RPMI7951 (cell line): Measurements from ENCODE around the gene MANSC1. TPM values are rescaled to one million over a fixed set of nuclear protein-coding genes. Genes with fewer than 3 reads are reported as not detected.
"Not testable (repeated sequence)": the region's sequence is repeated elsewhere in the genome, so short reads cannot be mapped to it uniquely, and the experiment has no call there.

ENCODE experiments used
- DNase-seq: peaks from one replicate; pipeline ENCODE4 v3.0.0-alpha.2; 2012; ENCODE audit warnings: low read depth
- total RNA-seq: library from RNA; depleted of rRNA; stranded (reverse); fragments of >200 nt; shearing (Covaris generic); gene quantifications from 2 replicates; pipeline ENCODE4 v1.2.3, GENCODE V29; 2014

Gene MANSC1
- total RNA-seq, 1 experiment from 2014 or later, result 8.5 TPM

DNA sequence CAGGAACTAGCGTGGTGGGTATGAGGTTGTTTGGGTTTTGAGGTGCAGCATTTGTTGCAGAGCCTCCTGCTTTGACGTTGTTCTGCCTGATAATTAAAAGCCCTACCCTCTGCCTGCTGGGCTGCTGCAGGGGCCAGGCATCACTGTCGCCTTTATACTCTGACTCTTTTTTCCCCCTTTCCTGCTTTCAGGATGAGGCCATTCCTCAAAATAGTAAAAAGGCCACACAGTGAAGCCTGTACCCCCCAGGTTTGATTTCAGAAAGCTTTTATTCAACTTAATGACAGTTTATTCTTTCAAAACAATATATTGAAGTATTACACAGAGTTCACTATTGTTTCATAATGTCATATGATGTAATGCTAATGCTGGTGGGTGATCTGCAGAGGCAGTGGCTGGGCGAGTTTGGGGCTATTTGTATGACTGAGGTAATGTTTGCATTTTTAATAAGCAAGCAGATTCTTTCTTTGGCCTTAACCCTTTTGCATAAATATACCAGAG lies 15.9 kb upstream of the MANSC1 start:
- no peak for DNase-seq

DNA sequence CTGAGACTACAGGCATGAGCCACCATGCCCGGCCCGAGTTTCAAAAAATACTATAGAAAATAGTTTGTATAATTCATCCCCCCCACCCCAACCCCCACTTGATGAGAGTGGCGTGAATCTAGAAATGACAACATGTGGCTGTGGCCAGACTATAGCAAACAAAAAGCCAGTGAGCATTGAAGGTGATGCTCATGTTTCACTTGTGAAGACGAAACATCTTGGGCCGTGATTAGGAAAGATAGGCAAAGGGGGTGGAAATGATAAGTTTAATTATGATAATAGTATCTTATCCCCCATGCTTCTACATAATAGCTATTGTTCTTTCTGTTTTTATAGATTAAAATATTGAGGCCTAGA lies 15.4 kb upstream of the MANSC1 start:
- DNase-seq, result no peak

GRCh38 chr12:12364787-12365445 lies 14.9 kb upstream of the MANSC1 start:
- DNase-seq, result no peak

DNA sequence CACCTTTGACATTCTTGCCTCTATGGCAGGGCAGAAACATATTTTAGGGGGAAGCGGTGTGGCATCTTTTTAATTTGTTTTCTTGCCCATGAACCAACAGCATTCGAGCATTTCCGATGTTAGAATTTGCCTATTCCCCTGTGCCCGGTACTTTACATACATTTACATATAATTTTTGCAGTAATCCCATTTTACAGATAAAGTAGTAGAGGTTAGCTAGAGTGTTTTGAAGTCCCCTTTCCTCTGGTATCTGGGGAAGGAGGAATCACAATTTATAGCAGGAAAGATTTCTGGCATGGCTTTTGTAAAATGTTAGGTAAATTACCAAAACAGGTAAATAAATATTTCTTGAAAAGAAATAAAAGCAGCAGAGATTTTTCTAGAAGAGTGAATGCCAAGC lies 8.5 kb upstream of the MANSC1 start:
- DNase-seq, result no peak

DNA sequence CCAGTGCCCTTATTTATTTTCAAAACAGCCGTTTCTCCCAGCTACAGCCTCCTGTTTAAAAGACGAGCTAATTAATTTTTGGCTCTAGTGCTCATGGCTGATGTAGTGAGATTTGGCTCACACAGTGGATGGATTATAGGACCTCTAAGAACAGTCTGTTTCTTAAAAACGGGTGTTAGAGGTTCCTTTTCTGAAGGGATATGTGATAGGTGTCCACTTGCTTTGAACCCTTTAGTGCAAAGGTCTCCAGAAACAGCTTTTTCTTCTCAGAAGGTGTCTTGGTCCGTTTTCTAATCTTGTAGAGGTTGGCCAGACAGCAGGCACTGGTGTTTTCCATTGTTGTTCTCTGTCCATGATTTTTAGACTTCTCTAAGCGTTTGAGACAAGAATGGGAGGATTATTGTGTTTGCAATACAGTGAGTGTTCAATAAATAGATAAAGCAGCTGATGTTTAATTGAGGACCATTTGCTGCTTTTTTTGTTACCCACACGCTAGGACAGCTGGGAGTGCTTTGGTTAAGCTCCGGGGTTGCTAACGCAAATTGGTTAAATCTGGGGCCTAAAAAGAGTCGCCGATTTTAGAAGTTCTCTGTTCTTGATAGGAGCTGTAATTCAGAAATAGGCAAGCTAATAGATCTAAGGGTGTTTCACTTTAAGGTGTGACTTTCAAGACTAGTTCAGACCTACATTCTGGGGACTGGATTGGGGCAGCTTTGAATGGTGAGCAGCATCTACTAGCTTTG lies 7.8 kb upstream of the MANSC1 start:
- DNase-seq, result no peak

DNA sequence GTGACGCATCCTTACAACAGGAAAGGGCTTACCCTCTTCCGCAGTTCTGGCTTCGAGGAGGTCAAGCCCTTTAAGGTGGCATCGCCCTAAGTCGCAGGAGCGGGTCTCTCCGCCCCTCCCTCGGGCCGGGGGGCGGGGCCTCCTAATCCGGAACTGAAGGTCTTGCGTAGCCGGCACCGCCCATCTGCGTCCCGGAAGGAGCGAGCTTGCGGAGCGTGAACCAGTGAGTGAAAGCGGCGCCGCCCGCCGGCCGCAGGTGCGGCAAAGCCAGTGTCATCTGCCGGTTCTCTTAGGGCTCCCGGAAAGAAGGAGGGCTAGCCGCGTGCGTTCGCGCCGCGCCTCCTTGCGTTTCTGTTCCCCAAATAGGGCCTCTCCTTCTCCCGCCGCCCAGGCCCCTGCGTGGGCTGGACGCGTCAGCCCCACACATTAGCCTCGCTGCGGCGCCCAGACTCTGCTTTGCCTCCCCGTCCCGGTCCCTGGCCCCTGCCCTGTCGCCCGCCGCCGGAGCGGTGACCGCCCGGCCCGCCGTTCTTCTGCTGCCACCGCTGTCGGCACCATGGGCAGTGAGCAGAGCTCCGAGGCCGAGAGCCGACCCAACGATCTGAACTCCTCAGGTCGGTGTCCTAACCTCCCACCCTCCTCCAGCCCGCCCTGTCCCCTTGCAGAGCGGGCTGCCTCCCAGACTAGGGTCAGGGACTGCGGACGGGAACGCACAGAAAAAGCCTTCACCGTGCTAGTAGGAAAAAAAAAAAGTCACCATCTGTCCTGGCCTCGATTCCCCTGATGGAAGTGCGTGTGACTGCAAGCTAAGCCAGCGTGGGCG lies 7.1 kb upstream of the MANSC1 start, which contains the start of gene BORCS5:
Gene BORCS5, plus strand, starts transcription at position 183 of the 823 bp plus-strand sequence. Its CDS starts 374 bp downstream, at position 557.
- DNase-seq, result peak; percentile 93

DNA sequence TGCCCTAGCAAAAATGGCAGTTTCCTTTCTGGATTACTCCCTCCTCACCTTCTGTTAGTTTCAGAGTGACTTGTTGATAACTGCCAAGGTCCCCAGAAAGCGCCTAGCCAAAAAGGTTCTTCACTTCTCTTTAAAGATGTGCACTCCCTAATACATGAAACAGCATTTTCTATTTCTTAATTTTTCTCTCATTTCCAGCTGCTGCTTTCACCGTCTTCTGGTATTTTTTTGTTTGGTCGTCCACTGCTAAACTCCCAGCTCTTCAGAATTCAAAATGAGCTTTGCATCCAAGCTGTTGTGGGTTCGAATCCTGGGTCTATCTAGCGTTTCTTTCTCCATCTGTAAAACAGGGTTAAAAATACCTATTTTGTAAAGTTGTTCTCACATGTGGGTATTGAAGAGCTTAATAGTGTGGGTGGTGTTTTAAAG lies 6.4 kb upstream of the MANSC1 start:
- DNase-seq, result no peak

DNA sequence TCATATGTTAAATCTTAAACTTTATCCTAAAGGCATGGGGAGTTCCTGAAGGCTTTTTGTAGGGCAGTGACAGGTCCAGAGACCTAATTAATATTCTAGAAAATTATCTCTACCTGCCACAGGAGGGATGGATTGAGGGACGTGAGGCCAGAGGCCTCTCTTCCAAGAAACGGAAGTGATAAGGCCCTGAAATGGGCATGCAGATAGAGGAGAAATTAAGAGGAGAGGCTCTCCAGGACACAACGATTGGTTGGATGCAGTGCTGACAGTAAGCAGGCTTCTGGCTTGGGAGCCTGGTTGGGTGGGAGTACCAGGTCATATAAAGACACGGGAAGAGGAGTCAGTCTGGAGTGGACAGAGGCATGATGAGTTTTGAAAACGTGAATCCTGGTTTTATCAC lies 3.8 kb upstream of the MANSC1 start:
- no peak for DNase-seq

- no peak for DNase-seq
These were observed 3.2 kb upstream of the MANSC1 start for GRCh38 chr12:12353276-12353675.

- DNase-seq, result not testable (repeated sequence)
These were observed 1.6 kb upstream of the MANSC1 start for GRCh38 chr12:12351468-12352185.

DNA sequence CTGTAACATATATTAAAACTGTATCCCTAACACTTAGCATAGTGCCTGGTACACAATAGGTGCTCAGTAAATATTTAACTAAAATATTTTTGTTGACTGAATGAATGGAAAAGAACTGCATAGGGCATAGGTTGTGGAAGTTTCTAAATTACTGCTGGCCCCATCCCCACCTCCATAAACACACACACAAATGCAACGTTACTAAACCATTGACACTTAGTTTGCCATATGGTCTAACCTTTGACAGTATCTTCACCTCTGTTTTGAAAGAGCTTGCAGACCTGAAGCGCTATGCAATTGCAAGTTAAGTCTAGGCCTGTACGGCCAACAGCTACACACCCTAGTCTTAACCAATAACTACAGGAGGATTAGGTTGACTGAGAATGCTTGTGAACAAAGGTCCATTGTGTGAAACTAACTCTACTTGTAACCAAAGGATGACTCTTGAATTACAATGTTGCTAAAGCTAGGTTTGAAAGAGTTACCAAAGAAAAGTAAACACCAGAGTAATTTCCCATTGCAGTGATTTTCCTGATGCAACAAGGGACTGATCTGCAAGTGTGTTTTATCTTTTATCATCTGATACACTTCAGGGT lies 924 bp upstream of the MANSC1 start:
- no peak for DNase-seq

DNA sequence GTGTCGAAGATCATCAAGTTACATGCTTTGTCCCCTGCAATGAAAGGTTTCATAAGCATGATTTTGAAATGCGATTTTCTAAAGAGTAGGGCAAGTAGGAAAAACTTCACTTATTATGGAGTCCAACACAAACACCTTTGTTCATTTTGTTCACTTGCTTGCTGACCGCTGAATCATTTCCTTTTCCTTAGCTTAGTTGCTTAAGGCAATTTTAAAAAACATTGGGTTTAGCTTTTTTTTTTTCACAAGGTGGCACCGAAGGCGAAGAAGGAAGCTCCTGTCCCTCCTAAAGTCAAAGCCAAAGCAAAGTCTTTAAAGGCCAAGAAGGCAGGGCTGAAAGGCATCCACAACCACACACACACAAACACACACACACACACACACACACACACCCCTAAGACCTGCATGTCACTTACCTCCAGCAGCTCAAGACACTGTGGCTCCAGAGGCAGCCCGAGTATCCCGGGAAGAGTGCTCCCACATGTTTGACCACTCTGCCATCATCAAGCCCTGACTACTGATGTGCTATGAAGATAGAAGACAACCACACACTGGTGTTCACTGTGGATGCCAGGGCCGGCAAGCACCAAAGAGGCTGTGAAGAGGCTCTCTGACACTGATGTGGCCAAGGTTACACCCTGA lies 11.4 kb downstream of the MANSC1 start:
- peak; percentile 72 for DNase-seq

DNA sequence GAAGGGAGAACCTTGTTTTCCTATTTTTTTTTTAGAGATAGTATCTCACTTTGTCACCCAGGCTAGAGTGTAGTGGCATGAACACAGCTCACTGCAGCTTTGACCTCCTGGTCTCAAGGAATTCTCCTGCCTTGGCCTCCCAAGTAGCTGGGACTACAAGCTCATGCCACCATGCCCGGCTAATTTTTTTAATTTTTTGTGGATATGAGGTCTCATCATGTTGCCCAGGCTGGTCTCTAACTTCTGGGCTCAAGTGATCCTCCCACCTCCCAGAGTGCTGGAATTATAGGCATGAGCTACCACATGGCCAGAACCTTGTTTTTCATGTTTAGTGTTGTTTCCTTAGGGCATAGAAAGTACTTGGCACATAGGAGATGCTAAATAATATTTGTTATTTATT lies 13.5 kb downstream of the MANSC1 start:
- no peak for DNase-seq

DNA sequence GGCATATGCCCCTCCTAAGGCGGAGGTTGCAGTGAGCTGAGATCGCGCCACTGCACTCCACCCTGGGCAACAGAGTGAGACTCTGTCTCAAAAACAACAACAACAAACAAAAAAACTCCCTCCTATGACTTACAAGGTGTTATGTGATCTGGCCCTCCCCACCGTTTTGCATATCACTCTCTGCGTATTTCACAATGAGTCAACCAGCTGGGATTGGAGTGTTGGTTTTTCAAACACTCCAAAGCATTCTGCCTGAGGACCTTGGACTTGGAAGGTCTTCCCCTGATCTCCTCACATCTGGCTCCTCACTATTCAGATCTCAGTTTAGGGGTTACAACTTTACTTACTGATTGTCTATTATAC lies 14.0 kb downstream of the MANSC1 start:
- peak; percentile 78 for DNase-seq

- peak; percentile 52 for DNase-seq
These were observed 15.5 kb downstream of the MANSC1 start for GRCh38 chr12:12334367-12335040.

- DNase-seq, result peak; percentile 93
These were observed 16.4 kb downstream of the MANSC1 start for GRCh38 chr12:12333407-12334366.

- DNase-seq, result no peak
These were observed 18.1 kb downstream of the MANSC1 start for GRCh38 chr12:12331896-12332295.

- DNase-seq, result no peak
These were observed 18.7 kb downstream of the MANSC1 start for GRCh38 chr12:12331244-12331771.

DNA sequence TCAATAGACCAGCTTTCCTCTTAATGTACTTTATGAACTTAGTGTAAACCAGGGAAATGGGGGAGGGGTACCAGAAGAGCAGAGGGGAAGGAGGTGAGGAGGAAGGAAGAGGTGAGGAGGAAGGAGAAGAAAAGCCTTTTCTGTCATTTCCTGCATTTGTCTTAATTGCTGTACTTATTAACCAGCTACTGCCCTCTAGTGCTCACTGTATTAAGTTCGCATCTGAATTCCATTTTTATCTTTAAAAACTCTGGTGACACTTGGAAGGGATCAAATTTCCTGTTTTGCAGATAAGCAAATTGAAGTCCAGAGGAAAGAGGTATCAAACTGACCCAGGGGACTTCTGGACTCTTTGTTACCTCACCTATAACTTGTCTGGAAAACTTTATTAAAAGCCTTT lies 22.2 kb downstream of the MANSC1 start:
- peak; percentile 59 for DNase-seq
